B cell (primary cell): Measurements from ENCODE around the gene AUTS2. TPM values are rescaled to one million over a fixed set of nuclear protein-coding genes. Genes with fewer than 3 reads are reported as not detected.
A peak's percentile ranks its signal among the peaks of the same experiment; 100 is the strongest.

Experiments used
- ATAC-seq: fragments of 200-7000 bp; cut with Tn5 transposase; one replicate; pipeline ENCODE4 v1.10.0; 2021; ENCODE audit warnings: low read depth, mild to moderate bottlenecking, moderate number of reproducible peaks, moderate library complexity
- CTCF ChIA-PET: fragments of 350-600 bp; sonication (Branson Sonifier 250); formaldehyde crosslinking; loops from one replicate; lab custom pipeline; 2021; ENCODE audit warnings: antibody characterized with exemption, inconsistent platforms; lab: Charles Lee
- POLR2A ChIA-PET: fragments of 350-600 bp; sonication (Branson Sonifier 250); formaldehyde crosslinking; loops from one replicate; lab custom pipeline; 2021; ENCODE audit warnings: antibody characterized with exemption; lab: Charles Lee
- DNase-seq: peaks from one replicate; pipeline ENCODE4 v3.0.0; 2013
- H2AFZ ChIP-seq: 2 replicates; pipeline ENCODE4 v1.6.1; 2012; ENCODE audit warnings: mild to moderate bottlenecking, low read depth, low read length; ENCODE audit not compliant: insufficient read depth, poor library complexity, severe bottlenecking
- H3K27ac ChIP-seq, 2 donors: 1 replicate in 1 of 2; 2 replicates in 1 of 2; pipeline ENCODE4 v1.5.1; 2012 to 2013; ENCODE audit warnings: low read length in 2 of 2, mild to moderate bottlenecking in 2 of 2, moderate library complexity in 1 of 2
- H3K27me3 ChIP-seq, 4 experiments: fragments of 200-600 bp in 1 of 4; sonication (generic) in 1 of 4; replicated peaks in 1 of 4; 1 replicate in 2 of 4; 2 replicates in 2 of 4; pipeline versions ENCODE4 v1.6.1 to v1.7.0; 2013 to 2016; ENCODE audit warnings: low read length in 3 of 4, mild to moderate bottlenecking in 2 of 4, mixed read lengths in 1 of 4, moderate library complexity in 1 of 4; ENCODE audit not compliant: insufficient read depth in 4 of 4, control insufficient read depth in 3 of 4; ENCODE audit errors: control extremely low read depth in 1 of 4
- H3K36me3 ChIP-seq, 2 experiments: replicated peaks in 1 of 2; 1 replicate in 1 of 2; 2 replicates in 1 of 2; pipeline versions ENCODE4 v1.6.1 to v1.7.1; 2013; ENCODE audit warnings: low read length in 1 of 2; ENCODE audit not compliant: insufficient read depth in 2 of 2, control insufficient read depth in 1 of 2; ENCODE audit errors: control extremely low read depth in 1 of 2, extremely low read depth in 1 of 2
- H3K4me1 ChIP-seq, 2 donors: fragments of 200-600 bp in 1 of 2; sonication (generic) in 1 of 2; 1 replicate in 1 of 2; 2 replicates in 1 of 2; pipeline versions ENCODE4 v1.5.1 to v1.6.1; 2013 to 2017; ENCODE audit warnings: low read length in 2 of 2; ENCODE audit not compliant: control insufficient read depth in 2 of 2, insufficient read depth in 2 of 2
- H3K4me2 ChIP-seq: replicated peaks from 2 replicates; pipeline ENCODE3; 2012; ENCODE audit warnings: mild to moderate bottlenecking, low read depth, low read length; ENCODE audit not compliant: poor library complexity, severe bottlenecking
- H3K4me3 ChIP-seq, 5 experiments: fragments of 200-600 bp in 1 of 5; sonication (generic) in 1 of 5; 1 replicate in 3 of 5; 2 replicates in 2 of 5; pipeline versions ENCODE4 v1.5.1 to v1.7.0; 2011 to 2016; ENCODE audit warnings: low read length in 4 of 5, mild to moderate bottlenecking in 4 of 5, low read depth in 2 of 5, control low read depth in 1 of 5, moderate library complexity in 1 of 5; ENCODE audit not compliant: insufficient read depth in 1 of 5; ENCODE audit errors: control extremely low read depth in 1 of 5, extremely low read depth in 1 of 5
- H3K79me2 ChIP-seq: fragments of 200-600 bp; sonication (generic); one replicate; pipeline ENCODE4 v1.6.0; 2016; ENCODE audit warnings: low read length; ENCODE audit not compliant: control insufficient read depth, insufficient read depth
- H3K9ac ChIP-seq: fragments of 200-600 bp; sonication (generic); 2 replicates; pipeline ENCODE4 v1.6.1; 2017; ENCODE audit warnings: mild to moderate bottlenecking, low read length, moderate library complexity
- H3K9me3 ChIP-seq, 3 donors: one replicate each; pipeline versions ENCODE4 v1.6.1 to v1.7.1; 2013; ENCODE audit warnings: low read length in 2 of 3; ENCODE audit not compliant: control insufficient read depth in 2 of 3, insufficient read depth in 1 of 3; ENCODE audit errors: control extremely low read depth in 1 of 3
- H4K20me1 ChIP-seq: 2 replicates; pipeline ENCODE4 v1.6.0; 2012; ENCODE audit warnings: mild to moderate bottlenecking, low read length; ENCODE audit not compliant: insufficient read depth, control insufficient read depth, poor library complexity, severe bottlenecking
- H3K27ac Mint-ChIP-seq: one replicate; pipeline ENCODE4 v1.8.0; 2021; ENCODE audit warnings: mixed read lengths
- H3K27me3 Mint-ChIP-seq: one replicate; pipeline ENCODE4 v1.8.0; 2021; ENCODE audit warnings: mixed read lengths
- H3K4me1 Mint-ChIP-seq: one replicate; pipeline ENCODE4 v1.8.0; 2021; ENCODE audit warnings: mixed read lengths
- H3K4me3 Mint-ChIP-seq: one replicate; pipeline ENCODE4 v1.8.0; 2021; ENCODE audit warnings: mixed read lengths
- H3K9me3 Mint-ChIP-seq: one replicate; pipeline ENCODE4 v1.8.0; 2022; ENCODE audit warnings: mixed read lengths; ENCODE audit not compliant: insufficient read depth
- EZH2 ChIP-seq: IDR thresholded peaks from 2 replicates; pipeline ENCODE4 v1.6.1; 2012; ENCODE audit warnings: borderline replicate concordance, low read depth, mild to moderate bottlenecking, moderate library complexity, low read length; ENCODE audit not compliant: insufficient read depth, poor library complexity, severe bottlenecking
- WGBS: methylation state at CpG from one replicate; pipeline ENCODE4 v1.1.5; 2013; ENCODE audit warnings: missing lambda C conversion rate; ENCODE audit not compliant: insufficient coverage; 5-methylcytosine and 5-hydroxymethylcytosine counted together
- intact Hi-C: fragments of 100-400 bp; cut with micrococcal nuclease; formaldehyde crosslinking; loops from one replicate; pipeline ENCODE4 v1.10.0; 2022
- polyA plus RNA-seq: library from polyadenylated mRNA; depleted of rRNA; stranded (reverse); fragments of >200 nt; gene quantifications from 2 replicates; pipeline ENCODE4 v1.2.3, GENCODE V29; 2012
- total RNA-seq, 2 donors: library from RNA; stranded (reverse); fragments of 120-200 nt in 1 of 2; gene quantifications; 1 replicate in 1 of 2; 2 replicates in 1 of 2; pipeline versions ENCODE4 v1.2.3 to v1.2.4, GENCODE V29; 2013 to 2022
- TF ChIP-seq, protein P1 (sequence below): fragments of 200-600 bp; IDR thresholded peaks from one replicate; pipeline ENCODE4 v1.8.0; 2022; ENCODE audit warnings: antibody characterized with exemption, mild to moderate bottlenecking

AUTS2 gene
- total and polyA plus RNA-seq, 2 donors (not counting 1 experiment from before 2014, with no cell fraction given) = 22.3 to 35.0 TPM

- H3K4me3 Mint-ChIP-seq = peak overlapping the region; percentile 55
- no peak for ATAC-seq
These were observed 1210.6 kb downstream of the AUTS2 start for GRCh38 chr7:70808876-70809275.

DNA sequence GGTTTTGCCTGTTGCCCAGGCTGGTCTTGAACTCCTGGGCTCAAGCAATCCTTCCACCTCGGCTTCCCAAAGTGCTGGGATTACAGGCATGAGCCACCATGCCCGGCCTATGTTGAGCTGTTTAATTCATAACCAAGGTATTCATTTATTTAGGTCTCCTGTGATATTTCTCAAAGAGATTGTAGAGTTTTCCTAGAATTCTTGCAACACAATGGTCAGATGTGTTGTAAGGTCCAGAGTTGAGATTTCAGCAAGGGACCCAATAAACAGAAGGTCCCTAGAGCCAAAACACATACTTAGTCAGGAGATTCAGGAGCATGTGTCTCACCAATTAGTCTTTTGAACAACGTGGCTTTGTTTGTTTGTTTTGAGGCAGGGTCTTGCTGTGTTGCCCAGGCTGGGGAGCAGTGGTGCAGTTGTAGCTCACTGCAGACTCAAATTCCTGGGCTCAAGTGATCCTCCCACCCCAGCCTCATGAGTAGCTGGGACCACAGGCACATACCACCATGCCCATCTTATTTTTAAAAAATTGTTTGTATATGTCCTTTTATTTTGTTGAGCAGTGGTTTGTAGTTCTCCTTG lies 1212.4 kb downstream of the AUTS2 start:
- no peak for DNase-seq
- no peak for ATAC-seq
- H4K20me1 ChIP-seq = no peaks in the 10 kb centered on the region
- ChIA-PET CTCF (interaction anchor here (1.4 kb wide), 1 partner anchor 18 kb away, joined by 4 read pairs; no protein-coding TSS in a partner anchor), POLR2A (no interaction called here)
- no peaks in the 10 kb centered on the region for H3K36me3 ChIP-seq
- no peak overlapping the region for H3K27ac ChIP-seq
- H3K4me3 ChIP-seq = no peak overlapping the region
- no peak overlapping the region for H2AFZ ChIP-seq
- no peak overlapping the region for H3K9ac ChIP-seq
- no peaks in the 10 kb centered on the region for H3K79me2 ChIP-seq
- Mint-ChIP-seq H3K9me3 (peaks cover 3% of the 10 kb centered on the region), H3K4me1 (peaks cover 14% of the 10 kb centered on the region), H3K4me3 (no peak overlapping the region), H3K27me3 (peaks cover 18% of the 10 kb centered on the region), H3K27ac (no peak overlapping the region)
- no peaks in the 10 kb centered on the region for H3K27me3 ChIP-seq
- no peak overlapping the region for H3K4me2 ChIP-seq
- TF ChIP-seq, protein P1, sequence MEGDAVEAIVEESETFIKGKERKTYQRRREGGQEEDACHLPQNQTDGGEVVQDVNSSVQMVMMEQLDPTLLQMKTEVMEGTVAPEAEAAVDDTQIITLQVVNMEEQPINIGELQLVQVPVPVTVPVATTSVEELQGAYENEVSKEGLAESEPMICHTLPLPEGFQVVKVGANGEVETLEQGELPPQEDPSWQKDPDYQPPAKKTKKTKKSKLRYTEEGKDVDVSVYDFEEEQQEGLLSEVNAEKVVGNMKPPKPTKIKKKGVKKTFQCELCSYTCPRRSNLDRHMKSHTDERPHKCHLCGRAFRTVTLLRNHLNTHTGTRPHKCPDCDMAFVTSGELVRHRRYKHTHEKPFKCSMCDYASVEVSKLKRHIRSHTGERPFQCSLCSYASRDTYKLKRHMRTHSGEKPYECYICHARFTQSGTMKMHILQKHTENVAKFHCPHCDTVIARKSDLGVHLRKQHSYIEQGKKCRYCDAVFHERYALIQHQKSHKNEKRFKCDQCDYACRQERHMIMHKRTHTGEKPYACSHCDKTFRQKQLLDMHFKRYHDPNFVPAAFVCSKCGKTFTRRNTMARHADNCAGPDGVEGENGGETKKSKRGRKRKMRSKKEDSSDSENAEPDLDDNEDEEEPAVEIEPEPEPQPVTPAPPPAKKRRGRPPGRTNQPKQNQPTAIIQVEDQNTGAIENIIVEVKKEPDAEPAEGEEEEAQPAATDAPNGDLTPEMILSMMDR = no peak
- TF ChIP-seq EZH2 = no peak
- peaks cover 11 to 12% of the 10 kb centered on the region in 2 donors for H3K4me1 ChIP-seq
- H3K9me3 ChIP-seq = peaks cover 0 to 15% (median 0%) of the 10 kb centered on the region in 3 donors
- intact Hi-C loops = no loop called here
- 67% methylated on average over 1 of the region's 3 CpGs for WGBS

More at GRCh38 chr7:70808876-70809275, 1210.6 kb downstream of the AUTS2 start:
- peak overlapping the region; percentile 31 for H3K4me2 ChIP-seq
- H3K9ac ChIP-seq = no peak overlapping the region
- H2AFZ ChIP-seq = peak overlapping the region; percentile 8
- H3K27me3 Mint-ChIP-seq = peaks cover 13% of the 10 kb centered on the region
- peaks cover 0 to 15% (median 0%) of the 10 kb centered on the region in 3 donors for H3K9me3 ChIP-seq
- 13% methylated on average over 2 of the region's 6 CpGs for WGBS
- peaks cover 3% of the 10 kb centered on the region for H3K9me3 Mint-ChIP-seq
- POLR2A ChIA-PET = interaction anchor here (0.6 kb wide), 1 partner anchor 111 kb away, joined by 3 read pairs; no protein-coding TSS in a partner anchor
- no peak for TF ChIP-seq EZH2
- TF ChIP-seq, protein P1 = no peak
- no peaks in the 10 kb centered on the region for H4K20me1 ChIP-seq
- H3K27ac ChIP-seq = peak overlapping the region; percentile 20 to 47
- CTCF ChIA-PET = no interaction called here
- no peaks in the 10 kb centered on the region for H3K36me3 ChIP-seq
- peak overlapping the region in 3 of 5 experiments; percentile 8 to 19 (median 14) for H3K4me3 ChIP-seq
- peak overlapping the region; percentile 73 for H3K27ac Mint-ChIP-seq
- H3K4me1 Mint-ChIP-seq = peaks cover 25% of the 10 kb centered on the region
- H3K79me2 ChIP-seq = no peaks in the 10 kb centered on the region
- intact Hi-C loops = no loop called here
- H3K27me3 ChIP-seq = no peaks in the 10 kb centered on the region
- no peak for DNase-seq
- peaks cover 12 to 16% of the 10 kb centered on the region in 2 donors for H3K4me1 ChIP-seq
